Neural crest cell (in vitro differentiated cells): ENCODE measurements around the gene ANXA11. TPM values are rescaled to one million over a fixed set of nuclear protein-coding genes. Genes with fewer than 3 reads are reported as not detected.

ENCODE experiments used
- DNase-seq: peaks from one replicate; pipeline ENCODE4 v3.0.0; 2021; ENCODE audit warnings: low read depth, mixed read lengths, low spot score
- H3K27ac Mint-ChIP-seq: one replicate; pipeline ENCODE4 v1.8.0; 2021; ENCODE audit warnings: mild to moderate bottlenecking, mixed read lengths; ENCODE audit not compliant: unreplicated experiment
- H3K27me3 Mint-ChIP-seq: 2 replicates; pipeline ENCODE4 v1.8.0; 2021; ENCODE audit warnings: low read depth, mild to moderate bottlenecking, mixed read lengths
- H3K36me3 Mint-ChIP-seq: 2 replicates; pipeline ENCODE4 v1.8.0; 2021; ENCODE audit warnings: low read depth, mild to moderate bottlenecking, mixed read lengths
- H3K4me1 Mint-ChIP-seq: 2 replicates; pipeline ENCODE4 v1.8.0; 2021; ENCODE audit warnings: mixed read lengths
- H3K4me3 Mint-ChIP-seq: one replicate; pipeline ENCODE4 v1.8.0; 2021; ENCODE audit warnings: mild to moderate bottlenecking, mixed read lengths
- H3K9me3 Mint-ChIP-seq: 2 replicates; pipeline ENCODE4 v1.8.0; 2021; ENCODE audit warnings: mixed read lengths
- total RNA-seq: library from RNA; stranded (reverse); gene quantifications from 2 replicates; pipeline ENCODE4 v1.2.1, GENCODE V29; 2021
- TF ChIP-seq, protein P1 (sequence below): fragments of 200-600 bp; sonication (generic); conservative IDR thresholded peaks from 2 replicates; pipeline ENCODE4 v1.5.0; 2021; ENCODE audit warnings: antibody characterized with exemption, mild to moderate bottlenecking

Gene ANXA11
- total RNA-seq, 1 donor from 2014 or later: 25.7 TPM

DNA sequence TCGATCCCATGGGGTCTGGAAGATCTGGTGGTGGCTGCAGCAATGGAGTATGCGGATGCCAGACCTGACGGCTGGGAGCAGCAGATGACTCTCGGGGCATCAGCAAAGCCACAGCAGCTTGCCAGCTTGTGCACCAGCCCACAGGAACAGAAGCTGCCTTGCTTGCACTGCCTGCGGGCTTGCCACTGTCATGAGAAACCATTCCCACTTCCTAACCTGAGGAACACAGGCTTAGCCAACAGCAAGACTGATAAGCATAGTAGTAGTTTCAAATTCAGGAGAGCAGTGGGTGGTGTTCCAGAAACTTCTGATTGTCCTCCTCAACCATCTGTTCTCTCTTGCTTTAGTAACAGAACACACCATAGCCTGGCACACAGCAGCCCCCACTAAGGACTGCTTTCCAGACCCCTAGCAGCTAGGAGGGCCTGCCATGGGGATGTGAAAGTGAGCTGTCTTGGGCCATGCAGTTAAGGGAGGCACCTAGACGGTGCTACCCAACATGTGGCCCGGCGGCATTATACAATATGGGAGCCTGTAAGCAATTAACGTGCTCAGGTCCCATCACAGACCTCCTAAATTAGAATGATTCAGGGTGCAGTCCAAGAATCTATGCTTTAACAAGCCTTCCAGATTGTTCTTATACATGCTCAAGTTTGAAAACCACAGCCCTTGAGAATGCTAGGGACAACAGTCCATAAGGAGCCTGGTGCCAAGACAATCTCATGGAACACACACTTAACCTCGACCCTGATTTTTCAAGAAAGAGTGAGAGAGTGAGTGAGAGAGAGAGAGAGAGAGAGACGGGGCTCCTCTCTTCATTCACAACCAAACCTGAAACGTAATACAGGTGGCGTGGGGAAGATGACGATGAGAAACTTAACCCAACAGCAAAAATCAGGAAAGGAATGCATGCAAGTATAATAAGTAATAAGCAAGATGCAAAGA lies 7.1 kb downstream of the ANXA11 start:
- Mint-ChIP-seq H3K4me1 (no peaks in the 10 kb centered on the region), H3K27ac (no peak overlapping the region)
- TF ChIP-seq, protein P1, sequence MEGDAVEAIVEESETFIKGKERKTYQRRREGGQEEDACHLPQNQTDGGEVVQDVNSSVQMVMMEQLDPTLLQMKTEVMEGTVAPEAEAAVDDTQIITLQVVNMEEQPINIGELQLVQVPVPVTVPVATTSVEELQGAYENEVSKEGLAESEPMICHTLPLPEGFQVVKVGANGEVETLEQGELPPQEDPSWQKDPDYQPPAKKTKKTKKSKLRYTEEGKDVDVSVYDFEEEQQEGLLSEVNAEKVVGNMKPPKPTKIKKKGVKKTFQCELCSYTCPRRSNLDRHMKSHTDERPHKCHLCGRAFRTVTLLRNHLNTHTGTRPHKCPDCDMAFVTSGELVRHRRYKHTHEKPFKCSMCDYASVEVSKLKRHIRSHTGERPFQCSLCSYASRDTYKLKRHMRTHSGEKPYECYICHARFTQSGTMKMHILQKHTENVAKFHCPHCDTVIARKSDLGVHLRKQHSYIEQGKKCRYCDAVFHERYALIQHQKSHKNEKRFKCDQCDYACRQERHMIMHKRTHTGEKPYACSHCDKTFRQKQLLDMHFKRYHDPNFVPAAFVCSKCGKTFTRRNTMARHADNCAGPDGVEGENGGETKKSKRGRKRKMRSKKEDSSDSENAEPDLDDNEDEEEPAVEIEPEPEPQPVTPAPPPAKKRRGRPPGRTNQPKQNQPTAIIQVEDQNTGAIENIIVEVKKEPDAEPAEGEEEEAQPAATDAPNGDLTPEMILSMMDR: no peak

DNA sequence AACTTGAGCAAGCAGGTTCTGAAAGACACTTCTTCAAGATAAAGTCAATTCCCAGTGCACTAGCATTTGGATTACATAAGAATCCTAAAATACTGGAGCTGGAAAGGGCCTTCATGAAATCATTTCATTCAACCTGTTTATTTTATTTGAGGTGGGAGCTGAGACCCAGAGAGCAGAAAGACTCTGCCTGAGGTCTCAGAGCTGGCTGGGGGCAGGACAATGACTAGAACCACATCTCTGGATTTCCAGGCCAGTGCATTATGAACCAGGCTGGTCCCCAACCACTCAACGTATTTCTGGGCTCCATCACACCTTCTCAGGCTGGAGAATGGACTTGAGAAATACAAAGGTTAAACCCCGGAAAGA lies 8.4 kb downstream of the ANXA11 start:
- Mint-ChIP-seq H3K27ac (no peak overlapping the region), H3K36me3 (peaks cover 8% of the 10 kb centered on the region), H3K27me3 (no peaks in the 10 kb centered on the region), H3K4me3 (no peak overlapping the region), H3K4me1 (no peaks in the 10 kb centered on the region), H3K9me3 (peaks cover 3% of the 10 kb centered on the region)
- TF ChIP-seq, protein P1: no peak
- DNase-seq: no peak

More for the DNA sequence above, 7.1 kb downstream of the ANXA11 start:
- no peak for DNase-seq
- peak overlapping the region; percentile 35 for H3K4me3 Mint-ChIP-seq
- H3K9me3 Mint-ChIP-seq: no peaks in the 10 kb centered on the region
- no peaks in the 10 kb centered on the region for H3K27me3 Mint-ChIP-seq
- H3K36me3 Mint-ChIP-seq: no peaks in the 10 kb centered on the region

DNA sequence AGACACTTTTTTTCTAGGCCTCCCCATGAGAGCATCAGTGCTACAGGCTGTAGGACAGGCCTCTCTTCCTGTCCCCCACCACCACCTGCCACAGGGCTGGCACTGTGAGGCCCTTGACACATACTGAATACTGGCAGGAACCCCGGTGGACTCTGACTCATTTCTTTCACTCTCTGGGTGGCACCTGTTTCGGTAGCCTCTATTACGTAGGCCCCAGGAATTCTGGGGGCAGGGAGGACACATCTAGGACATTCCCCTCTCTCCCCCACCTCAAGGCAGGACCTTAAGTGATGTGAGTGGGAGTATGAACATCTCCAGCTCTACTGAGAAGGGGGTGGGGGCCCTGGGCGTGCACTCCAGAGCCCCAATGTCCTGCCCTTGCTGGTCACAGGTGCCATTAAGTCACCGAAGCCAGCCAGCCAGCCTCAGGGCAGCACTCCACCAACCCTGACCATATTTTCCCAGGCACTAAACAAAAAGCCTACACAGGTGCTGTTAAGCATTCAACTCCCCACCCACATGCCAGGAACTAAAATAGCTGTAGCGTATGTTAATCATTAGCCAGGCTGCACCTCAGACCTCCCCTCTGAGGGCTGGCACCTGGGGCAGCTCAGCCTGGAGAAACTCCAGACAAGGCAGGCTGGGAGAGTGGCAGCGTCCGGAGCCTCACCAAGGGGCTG lies 8.9 kb downstream of the ANXA11 start:
- no peak overlapping the region for H3K27ac Mint-ChIP-seq
- H3K9me3 Mint-ChIP-seq: peaks cover 3% of the 10 kb centered on the region
- TF ChIP-seq, protein P1: no peak
- H3K4me3 Mint-ChIP-seq: no peak overlapping the region
- H3K36me3 Mint-ChIP-seq: peaks cover 9% of the 10 kb centered on the region
- H3K27me3 Mint-ChIP-seq: no peaks in the 10 kb centered on the region
- DNase-seq: no peak
- no peaks in the 10 kb centered on the region for H3K4me1 Mint-ChIP-seq

DNA sequence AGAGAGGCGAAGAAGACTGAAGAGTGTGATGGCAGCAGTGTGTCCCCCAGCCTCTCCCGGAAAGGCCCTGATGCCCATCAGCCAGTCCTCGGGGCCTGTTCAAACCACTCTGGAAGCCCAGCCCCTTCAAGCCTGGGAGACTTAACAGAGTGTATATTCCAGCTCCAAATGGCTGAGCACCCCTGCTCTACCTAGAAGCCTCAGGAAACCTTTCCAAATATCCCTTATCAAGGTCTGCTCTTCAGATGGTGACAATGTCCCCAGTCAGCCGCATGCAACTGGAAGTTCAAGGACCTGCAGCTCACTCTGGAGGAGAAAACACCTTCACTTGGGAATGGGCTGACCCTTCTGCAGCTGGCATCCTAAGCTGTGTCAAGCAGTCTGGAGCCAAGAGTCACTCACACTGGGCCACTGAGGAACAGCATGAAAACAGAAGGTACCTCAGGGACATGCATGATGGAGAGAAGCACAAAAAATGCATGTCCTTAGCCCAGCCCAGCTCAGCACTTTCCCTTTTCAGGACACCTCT lies 10.2 kb downstream of the ANXA11 start:
- peaks cover 9% of the 10 kb centered on the region for H3K36me3 Mint-ChIP-seq
- TF ChIP-seq, protein P1: no peak
- peaks cover 5% of the 10 kb centered on the region for H3K9me3 Mint-ChIP-seq
- no peak overlapping the region for H3K4me3 Mint-ChIP-seq
- no peak overlapping the region for H3K27ac Mint-ChIP-seq
- H3K27me3 Mint-ChIP-seq: no peaks in the 10 kb centered on the region
- no peak for DNase-seq
- H3K4me1 Mint-ChIP-seq: no peaks in the 10 kb centered on the region

DNA sequence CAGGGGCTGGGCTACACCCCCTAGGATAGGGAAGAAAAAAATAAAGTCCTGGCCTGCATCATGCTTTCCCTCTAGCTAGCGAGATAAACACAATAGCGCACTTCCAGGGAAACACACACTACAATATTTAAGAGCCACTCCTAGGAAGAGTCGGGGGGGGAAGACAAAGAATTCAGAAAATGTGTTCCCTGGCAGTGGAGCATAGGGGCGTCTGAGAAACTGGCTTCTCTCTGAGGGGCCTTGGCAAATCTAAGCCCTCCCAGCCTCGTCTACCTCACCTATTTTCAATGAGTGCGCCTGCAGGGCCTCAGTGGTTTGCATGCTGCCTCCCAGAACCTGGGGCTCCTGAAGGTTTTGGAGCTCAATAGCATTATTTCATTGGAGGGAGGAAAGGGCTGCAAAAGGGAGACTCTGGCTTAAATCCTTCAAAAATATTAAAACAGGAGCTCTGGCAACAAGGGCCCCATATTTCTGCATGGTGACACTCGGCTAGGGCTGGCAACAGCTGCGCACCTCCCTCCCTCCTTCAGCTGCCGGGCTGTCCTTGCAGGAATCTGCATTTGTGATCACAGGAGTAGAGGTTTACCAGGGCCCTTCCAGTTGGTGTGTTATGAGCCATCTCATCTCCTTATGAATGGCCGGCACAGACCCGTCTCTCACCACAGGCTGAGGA lies 10.8 kb downstream of the ANXA11 start:
- DNase-seq: no peak
- no peaks in the 10 kb centered on the region for H3K4me1 Mint-ChIP-seq
- H3K4me3 Mint-ChIP-seq: no peak overlapping the region
- no peak overlapping the region for H3K27ac Mint-ChIP-seq
- H3K9me3 Mint-ChIP-seq: peaks cover 5% of the 10 kb centered on the region
- peaks cover 12% of the 10 kb centered on the region for H3K36me3 Mint-ChIP-seq
- H3K27me3 Mint-ChIP-seq: no peaks in the 10 kb centered on the region
- TF ChIP-seq, protein P1: no peak
